ENCODE data around the gene SUPT16H.

Gene SUPT16H

GRCh38 chr14:21322716-21323115 lies 61.1 kb downstream of the SUPT16H start:
- no peak for DNase-seq (ENCODE audit: low spot score)
- no peak overlapping the region for H3K27ac ChIP-seq
- POLR2A ChIA-PET (ENCODE audit: low non-redundant PET), result no interaction called here
- no peak for TF ChIP-seq CTCF (conservative IDR thresholded peaks at IDR 0.05; ENCODE audit: low read depth)
- CTCF ChIA-PET, result interaction anchor here (0.6 kb wide), 1 partner anchor 445 kb away, joined by 3 read pairs; no protein-coding TSS in a partner anchor

GRCh38 chr14:21320913-21321312 lies 62.9 kb downstream of the SUPT16H start:
- ChIA-PET POLR2A (ENCODE audit: low non-redundant PET) (no interaction called here), CTCF (no interaction called here)
- H3K27ac ChIP-seq, result no peak overlapping the region
- no peak for TF ChIP-seq CTCF (conservative IDR thresholded peaks at IDR 0.05; ENCODE audit: low read depth)
- DNase-seq (ENCODE audit: low spot score), result no peak

GRCh38 chr14:21317398-21317797 lies 66.4 kb downstream of the SUPT16H start:
- ChIA-PET POLR2A (ENCODE audit: low non-redundant PET) (no interaction called here), CTCF (interaction anchor here (0.7 kb wide), 1 partner anchor 43 kb away, joined by 4 read pairs; no protein-coding TSS in a partner anchor)
- DNase-seq (ENCODE audit: low spot score), result no peak
- no peak for TF ChIP-seq CTCF (conservative IDR thresholded peaks at IDR 0.05; ENCODE audit: low read depth)
- no peak overlapping the region for H3K27ac ChIP-seq

GRCh38 chr14:21313512-21313911 lies 70.3 kb downstream of the SUPT16H start:
- TF ChIP-seq CTCF (conservative IDR thresholded peaks at IDR 0.05; ENCODE audit: low read depth), result no peak
- POLR2A ChIA-PET (ENCODE audit: low non-redundant PET), result interaction anchor here (0.7 kb wide), 1 partner anchor 82 kb away, joined by 3 read pairs; no protein-coding TSS in a partner anchor
- no peak overlapping the region for H3K27ac ChIP-seq
- no peak for DNase-seq (ENCODE audit: low spot score)
- CTCF ChIA-PET, result no interaction called here

GRCh38 chr14:21311614-21312013 lies 72.2 kb downstream of the SUPT16H start:
- CTCF ChIA-PET, result interaction anchor here (0.6 kb wide), 1 partner anchor 135 kb away, joined by 3 read pairs; no protein-coding TSS in a partner anchor
- no peak for TF ChIP-seq CTCF (conservative IDR thresholded peaks at IDR 0.05; ENCODE audit: low read depth)
- H3K27ac ChIP-seq, result no peak overlapping the region
- DNase-seq (ENCODE audit: low spot score), result no peak
- POLR2A ChIA-PET (ENCODE audit: low non-redundant PET), result no interaction called here

GRCh38 chr14:21309956-21310355 lies 73.9 kb downstream of the SUPT16H start:
- POLR2A ChIA-PET (ENCODE audit: low non-redundant PET), result no interaction called here
- no peak overlapping the region for H3K27ac ChIP-seq
- no peak for DNase-seq (ENCODE audit: low spot score)
- CTCF ChIA-PET, result no interaction called here
- TF ChIP-seq CTCF (conservative IDR thresholded peaks at IDR 0.05; ENCODE audit: low read depth), result no peak

All from RWPE1 (cell line).